ENCODE results near the gene SNX21.

GRCh38 chr20:45812157-45813005, 21.2 kb upstream of the SNX21 start, which contains the start of gene UBE2C:
- TF ChIP-seq CTCF (IDR thresholded peaks at IDR 0.05; ENCODE audit: low read length) (no peak), EZH2 (IDR thresholded peaks at IDR 0.05; ENCODE audit: borderline replicate concordance, low read length) (no peak)
